GM21576 (cell line): ENCODE measurements around the gene STARD7.
"Not testable (repeated sequence)": the region's sequence is repeated elsewhere in the genome, so short reads cannot be mapped to it uniquely, and the experiment has no call there.

Experiments used
- ATAC-seq: cut with Tn5 transposase; IDR thresholded peaks from one replicate; pipeline ENCODE4 v1.9.1; 2021; ENCODE audit warnings: mild to moderate bottlenecking, moderate library complexity; ENCODE audit not compliant: unreplicated experiment

Gene STARD7

GRCh38 chr2:96208143-96209010 lies at the start of gene STARD7:
TSS of gene STARD7 (minus strand) at chr2:96208827. CDS start at chr2:96208434, 393 bp downstream.
- peak; percentile 84 for ATAC-seq

- ATAC-seq, result not testable (repeated sequence)
These were observed 49.1 kb upstream of the STARD7 start for GRCh38 chr2:96257744-96258143.

- no peak for ATAC-seq
These were observed 48.0 kb upstream of the STARD7 start for GRCh38 chr2:96256611-96257113.

- no peak for ATAC-seq
These were observed 45.9 kb upstream of the STARD7 start for GRCh38 chr2:96254571-96254970.

- no peak for ATAC-seq
These were observed 44.4 kb upstream of the STARD7 start for GRCh38 chr2:96253006-96253405.

GRCh38 chr2:96252526-96252925 lies 43.9 kb upstream of the STARD7 start:
- no peak for ATAC-seq

- ATAC-seq, result no peak
These were observed 43.2 kb upstream of the STARD7 start for GRCh38 chr2:96251721-96252292.

- no peak for ATAC-seq
These were observed 41.6 kb upstream of the STARD7 start for GRCh38 chr2:96250188-96250587.

GRCh38 chr2:96249654-96250053 lies 41.0 kb upstream of the STARD7 start:
- no peak for ATAC-seq

GRCh38 chr2:96248624-96249023 lies 40.0 kb upstream of the STARD7 start:
- no peak for ATAC-seq

- ATAC-seq, result no peak
These were observed 39.3 kb upstream of the STARD7 start for GRCh38 chr2:96247896-96248295.

- no peak for ATAC-seq
These were observed 38.4 kb upstream of the STARD7 start for GRCh38 chr2:96247009-96247408.

GRCh38 chr2:96245609-96246390 lies 37.2 kb upstream of the STARD7 start:
- no peak for ATAC-seq

- no peak for ATAC-seq
These were observed 35.2 kb upstream of the STARD7 start for GRCh38 chr2:96243843-96244242.

GRCh38 chr2:96241900-96242611 lies 33.4 kb upstream of the STARD7 start:
- ATAC-seq, result peak; percentile 85

GRCh38 chr2:96241227-96241626 lies 32.6 kb upstream of the STARD7 start:
- ATAC-seq, result no peak

- no peak for ATAC-seq
These were observed 31.9 kb upstream of the STARD7 start for GRCh38 chr2:96240341-96241038.

- no peak for ATAC-seq
These were observed 31.2 kb upstream of the STARD7 start for GRCh38 chr2:96239745-96240264.

GRCh38 chr2:96239091-96239490 lies 30.5 kb upstream of the STARD7 start:
- ATAC-seq, result no peak

- ATAC-seq, result no peak
These were observed 29.6 kb upstream of the STARD7 start for GRCh38 chr2:96238266-96238665.
